HL-60/S4 (cell line): ENCODE results near the gene LRRC70.
"Not testable (repeated sequence)": the region's sequence is repeated elsewhere in the genome, so short reads cannot be mapped to it uniquely, and the experiment has no call there.

Source experiments
- in situ Hi-C: fragments of 300-500 bp; cut with MboI; formaldehyde crosslinking; loops from 2 replicates; pipeline ENCODE4 v1.14.3; 2022; ENCODE audit warnings: low sequenced_read_pairs

Gene LRRC70

GRCh38 chr5:62605638-62606037, 27.0 kb downstream of the LRRC70 start:
- in situ Hi-C loops, result no loop called here

- in situ Hi-C loops, result no loop called here
Observed at GRCh38 chr5:62606878-62607277, 28.3 kb downstream of the LRRC70 start.

- in situ Hi-C loops, result no loop called here
Observed at GRCh38 chr5:62607615-62608014, 29.0 kb downstream of the LRRC70 start.

DNA sequence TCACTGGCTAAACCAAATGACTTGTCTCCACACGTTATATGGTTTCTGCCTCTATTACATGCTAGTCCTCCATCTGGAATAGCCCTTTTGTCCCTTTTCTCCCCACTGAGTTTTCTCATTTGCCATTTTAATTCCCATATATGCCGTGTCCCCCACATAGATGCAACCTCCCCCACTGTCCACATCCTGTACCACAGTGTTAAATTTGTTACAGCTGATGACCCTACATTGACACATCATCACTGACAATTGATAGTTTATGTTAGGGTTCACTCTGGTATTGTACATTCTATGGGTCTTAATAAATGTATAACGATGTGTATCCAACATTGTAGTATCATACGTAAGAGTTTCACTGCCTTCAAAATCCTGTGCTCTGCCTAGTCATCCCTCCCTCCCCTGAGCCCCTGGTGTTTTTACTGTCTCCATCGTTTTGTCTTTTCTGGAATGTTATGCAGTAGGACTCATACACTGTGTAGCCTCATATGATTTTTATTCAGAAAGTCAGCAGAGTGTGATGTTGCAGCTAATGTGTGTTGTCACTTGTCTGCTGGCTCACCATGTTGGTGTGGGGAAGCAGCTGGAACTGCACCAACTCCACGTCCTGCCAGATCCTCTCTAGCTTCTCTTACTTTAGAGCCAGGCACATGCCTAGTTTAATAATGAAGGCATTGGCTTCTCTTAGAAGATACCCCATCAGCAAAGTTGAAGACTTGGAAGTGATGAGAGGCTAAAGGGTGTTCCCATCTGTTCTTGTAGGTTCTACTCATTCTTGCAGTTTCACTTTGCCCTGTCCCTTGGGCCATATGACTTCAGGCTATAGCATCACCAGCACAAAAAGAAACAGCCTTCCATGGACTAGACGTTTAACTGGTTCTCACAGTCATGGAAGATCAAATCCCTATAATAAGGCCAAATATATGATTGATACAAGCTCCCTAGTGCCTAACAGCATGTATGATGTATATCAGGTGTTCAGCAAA, 30.2 kb downstream of the LRRC70 start:
- in situ Hi-C loops, result no loop called here

DNA sequence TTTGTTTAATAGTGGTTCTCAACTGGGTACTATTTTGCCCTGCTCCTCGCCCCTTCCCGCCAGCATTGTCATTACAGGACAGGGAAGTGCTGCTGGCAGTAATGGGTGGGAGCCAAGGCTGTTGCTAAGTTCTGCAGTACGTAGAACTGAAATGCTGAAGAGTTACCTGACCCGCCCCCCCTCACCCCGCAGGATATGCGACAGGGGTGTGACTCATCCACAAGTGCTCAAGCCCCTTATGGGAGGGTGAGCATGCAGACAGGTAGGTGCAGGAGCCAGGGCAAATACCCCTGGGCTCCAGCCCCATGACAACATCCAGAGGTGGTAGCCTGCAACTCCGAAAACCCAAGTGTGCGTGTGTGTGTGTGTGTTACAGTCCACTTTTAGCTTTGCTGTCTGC, 35.7 kb downstream of the LRRC70 start:
- in situ Hi-C loops, result no loop called here

GRCh38 chr5:62616615-62617277, 38.1 kb downstream of the LRRC70 start:
- in situ Hi-C loops, result no loop called here

DNA sequence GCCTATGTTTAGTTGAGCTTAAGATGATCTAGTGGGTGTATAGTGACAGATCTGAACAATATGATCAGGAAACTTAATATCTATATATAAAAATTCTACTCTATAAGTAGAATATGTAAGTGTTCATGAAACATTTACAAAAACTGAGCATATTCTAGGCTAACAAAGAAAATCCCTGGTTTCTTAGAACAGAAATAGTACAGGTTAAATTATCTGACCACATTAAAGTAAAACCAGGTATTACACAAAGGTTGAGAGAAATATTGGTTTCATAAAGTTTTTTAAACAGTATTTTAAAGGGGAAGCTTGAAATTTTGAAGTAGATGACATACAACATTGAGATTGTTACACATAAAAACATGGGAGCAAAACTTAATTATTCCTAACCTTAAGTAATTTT, 39.3 kb downstream of the LRRC70 start:
- in situ Hi-C loops, result no loop called here

DNA sequence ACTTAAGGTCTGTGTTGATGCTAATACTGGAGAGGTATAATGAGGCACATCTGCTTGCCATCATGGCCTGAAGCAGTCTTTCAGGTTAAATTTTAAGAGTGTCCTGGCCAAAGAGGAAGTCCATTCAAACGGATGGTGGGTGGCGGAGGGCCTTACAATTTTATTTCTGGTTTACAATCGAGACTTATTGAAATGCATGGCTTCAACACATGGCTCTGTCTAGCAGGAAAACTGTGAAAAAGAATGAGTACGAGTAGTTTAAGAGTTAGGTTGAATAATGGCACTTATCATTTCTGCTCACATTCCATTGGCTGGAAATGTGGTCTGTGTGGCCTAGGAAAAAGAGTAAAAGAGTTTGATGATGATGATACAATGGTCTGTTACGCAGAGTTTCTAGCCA, 42.1 kb downstream of the LRRC70 start:
- in situ Hi-C loops, result no loop called here

DNA sequence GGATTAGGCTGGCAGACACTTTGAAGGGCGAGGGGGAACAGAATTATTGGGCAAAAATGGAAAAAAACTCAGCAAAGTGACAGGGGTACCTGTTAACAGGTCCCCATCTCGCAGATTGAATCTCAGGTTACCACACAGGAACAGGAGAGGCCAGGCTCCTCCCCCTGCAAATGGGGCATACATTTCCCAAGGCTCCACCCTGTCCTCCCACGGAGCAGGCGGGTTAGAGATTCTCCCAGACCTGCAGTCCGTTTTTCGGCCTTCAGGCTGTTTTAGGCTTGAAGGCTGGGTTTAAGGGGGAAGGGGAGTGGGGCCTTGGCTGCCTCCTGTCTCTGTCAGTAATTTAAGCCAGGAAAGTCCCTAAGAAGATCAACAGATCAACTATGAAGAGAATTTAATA, 42.7 kb downstream of the LRRC70 start:
- in situ Hi-C loops, result no loop called here

DNA sequence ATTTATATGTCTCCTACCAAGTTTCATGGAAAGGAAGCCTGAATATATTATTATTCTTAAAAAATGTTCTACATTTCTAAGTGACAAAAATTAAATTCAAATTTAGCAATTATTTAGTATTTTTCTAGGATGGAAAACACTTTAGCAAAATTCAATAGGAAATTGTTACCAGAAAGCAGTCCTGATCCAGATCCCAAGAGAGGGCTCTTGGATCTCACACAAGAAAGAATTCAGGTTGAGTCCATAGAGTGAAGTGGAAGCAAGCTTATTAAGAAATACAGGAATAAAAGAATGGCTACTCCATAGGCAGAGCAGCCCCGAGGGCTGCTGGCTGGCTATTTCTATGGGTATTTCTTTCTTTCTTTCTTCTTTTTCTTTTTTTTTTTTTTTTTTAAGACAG, 44.7 kb downstream of the LRRC70 start:
- in situ Hi-C loops, result no loop called here

GRCh38 chr5:62624436-62624835, 45.8 kb downstream of the LRRC70 start:
- in situ Hi-C loops, result not testable (repeated sequence)

GRCh38 chr5:62626534-62626933, 47.9 kb downstream of the LRRC70 start:
- in situ Hi-C loops, result no loop called here

DNA sequence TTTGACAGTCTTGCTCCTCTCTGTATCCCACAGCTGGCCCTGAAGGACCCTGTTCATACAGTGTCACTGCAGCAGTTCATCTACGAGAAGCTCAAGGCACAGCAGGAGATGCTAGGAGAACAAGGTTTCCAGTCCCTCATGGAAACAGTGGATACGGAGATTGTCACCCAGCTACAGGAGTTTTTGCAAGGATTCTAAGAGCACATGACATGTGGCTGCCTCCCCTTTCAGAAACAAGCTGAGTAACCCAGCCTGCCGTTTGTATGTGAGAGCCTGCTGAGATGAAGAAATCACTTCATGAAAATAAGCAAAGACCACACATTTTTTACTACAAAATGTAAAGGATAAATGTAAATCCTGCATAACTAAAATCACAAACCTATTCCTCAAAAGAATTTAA, 48.5 kb downstream of the LRRC70 start:
- in situ Hi-C loops, result no loop called here

DNA sequence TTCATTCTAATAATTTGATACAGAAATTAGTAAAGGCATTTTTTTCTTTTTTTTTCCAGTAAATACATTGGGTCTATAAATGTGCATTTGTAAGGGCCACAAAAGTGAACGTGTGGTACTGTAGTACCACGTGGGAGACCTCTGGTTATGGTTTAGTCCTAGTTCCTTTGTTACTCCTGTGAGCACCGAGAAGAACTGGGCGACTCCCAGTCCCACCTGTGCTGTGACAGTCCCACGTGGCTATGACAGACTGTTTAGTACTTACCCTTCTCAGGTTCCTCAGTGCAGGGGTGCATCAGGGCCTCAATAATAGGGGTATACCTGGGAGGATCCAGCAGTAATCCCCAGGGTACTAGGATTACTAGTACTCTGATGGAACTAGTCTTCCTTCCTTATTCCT, 49.3 kb downstream of the LRRC70 start:
- in situ Hi-C loops, result no loop called here
